GM18502 (cell line): ENCODE data around the gene NDUFS8.
"Not testable (repeated sequence)": the region's sequence is repeated elsewhere in the genome, so short reads cannot be mapped to it uniquely, and the experiment has no call there.

Experiments
- ATAC-seq: cut with Tn5 transposase; IDR thresholded peaks from one replicate; pipeline ENCODE4 v1.9.1; 2021; ENCODE audit warnings: mild to moderate bottlenecking; ENCODE audit not compliant: unreplicated experiment, poor library complexity

Gene NDUFS8

GRCh38 chr11:68030318-68031143, at the start of gene NDUFS8:
Gene NDUFS8, plus strand, starts transcription at chr11:68030681. Its CDS starts 1,471 bp downstream, at chr11:68032152.
- peak; percentile 96 for ATAC-seq

DNA sequence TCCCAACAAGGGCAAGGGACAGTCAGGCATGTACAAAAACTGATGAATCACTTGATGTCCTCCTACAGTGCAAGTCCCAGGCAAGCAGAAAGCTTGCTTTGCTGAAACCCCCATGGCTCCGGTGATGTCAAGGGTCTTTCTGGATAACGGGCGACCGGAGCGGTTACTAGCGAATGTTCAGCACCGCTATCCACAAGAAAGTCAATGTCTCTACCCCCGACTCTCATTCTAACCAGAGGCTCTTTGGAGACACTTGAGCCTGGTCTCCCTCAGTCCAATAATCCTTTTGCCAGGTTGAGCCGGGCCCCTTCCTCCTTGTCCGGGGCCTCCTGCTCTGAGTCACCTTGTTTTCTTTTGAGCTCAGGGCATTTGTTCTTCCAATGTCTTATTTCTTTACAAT, 49.3 kb upstream of the NDUFS8 start:
- not testable (repeated sequence) for ATAC-seq

- ATAC-seq = not testable (repeated sequence)
Measured at GRCh38 chr11:67982255-67982857, 48.1 kb upstream of the NDUFS8 start.

GRCh38 chr11:67983951-67984350, 46.5 kb upstream of the NDUFS8 start:
- ATAC-seq = no peak

GRCh38 chr11:67985302-67985701, 45.2 kb upstream of the NDUFS8 start:
- not testable (repeated sequence) for ATAC-seq

GRCh38 chr11:67990546-67991346, 39.7 kb upstream of the NDUFS8 start:
- ATAC-seq = not testable (repeated sequence)

- not testable (repeated sequence) for ATAC-seq
Measured at GRCh38 chr11:67991347-67992121, 38.9 kb upstream of the NDUFS8 start.

GRCh38 chr11:67993821-67994220, 36.7 kb upstream of the NDUFS8 start:
- not testable (repeated sequence) for ATAC-seq

DNA sequence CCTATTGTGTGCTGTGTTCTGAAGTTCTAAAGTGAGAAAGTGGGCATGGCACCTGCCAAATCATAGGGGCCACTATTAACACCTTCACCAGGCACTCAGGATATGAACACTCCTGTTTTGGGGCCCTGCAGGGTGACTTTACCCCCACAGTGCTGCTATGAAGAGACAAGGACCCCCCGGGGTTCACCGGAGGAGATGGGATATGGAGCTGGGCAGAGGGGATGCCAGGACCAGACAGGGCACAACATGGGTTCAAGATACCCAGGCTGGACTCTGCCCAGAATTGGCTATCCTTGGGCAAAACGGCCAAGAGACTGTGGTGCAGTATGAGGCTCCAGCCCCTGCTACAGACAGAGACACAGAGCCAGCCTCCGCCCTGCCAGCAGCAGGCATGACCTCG, 36.1 kb upstream of the NDUFS8 start:
- not testable (repeated sequence) for ATAC-seq

GRCh38 chr11:67995129-67995528, 35.4 kb upstream of the NDUFS8 start:
- not testable (repeated sequence) for ATAC-seq

- ATAC-seq = not testable (repeated sequence)
Measured at GRCh38 chr11:67995579-67995978, 34.9 kb upstream of the NDUFS8 start.

DNA sequence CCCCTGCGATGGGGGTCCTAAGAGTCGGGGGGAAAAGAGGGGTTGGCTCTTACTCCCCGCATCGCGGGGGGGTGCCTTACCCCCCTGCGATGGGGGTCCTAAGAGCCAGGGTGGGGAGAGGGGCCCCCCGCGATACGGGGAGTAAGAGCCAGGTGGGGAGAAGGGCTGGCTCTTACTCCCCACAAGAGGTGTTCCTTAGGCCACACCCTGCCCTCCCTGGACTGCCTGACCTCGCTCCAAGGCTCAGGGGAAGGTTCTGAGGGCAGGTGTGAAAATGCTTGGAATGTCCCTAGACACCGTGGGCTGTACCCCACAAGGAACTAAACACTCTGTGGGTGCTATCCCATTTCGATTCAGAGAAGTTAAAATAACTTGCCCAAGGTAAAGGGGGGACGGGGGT, 34.4 kb upstream of the NDUFS8 start:
- ATAC-seq = no peak

DNA sequence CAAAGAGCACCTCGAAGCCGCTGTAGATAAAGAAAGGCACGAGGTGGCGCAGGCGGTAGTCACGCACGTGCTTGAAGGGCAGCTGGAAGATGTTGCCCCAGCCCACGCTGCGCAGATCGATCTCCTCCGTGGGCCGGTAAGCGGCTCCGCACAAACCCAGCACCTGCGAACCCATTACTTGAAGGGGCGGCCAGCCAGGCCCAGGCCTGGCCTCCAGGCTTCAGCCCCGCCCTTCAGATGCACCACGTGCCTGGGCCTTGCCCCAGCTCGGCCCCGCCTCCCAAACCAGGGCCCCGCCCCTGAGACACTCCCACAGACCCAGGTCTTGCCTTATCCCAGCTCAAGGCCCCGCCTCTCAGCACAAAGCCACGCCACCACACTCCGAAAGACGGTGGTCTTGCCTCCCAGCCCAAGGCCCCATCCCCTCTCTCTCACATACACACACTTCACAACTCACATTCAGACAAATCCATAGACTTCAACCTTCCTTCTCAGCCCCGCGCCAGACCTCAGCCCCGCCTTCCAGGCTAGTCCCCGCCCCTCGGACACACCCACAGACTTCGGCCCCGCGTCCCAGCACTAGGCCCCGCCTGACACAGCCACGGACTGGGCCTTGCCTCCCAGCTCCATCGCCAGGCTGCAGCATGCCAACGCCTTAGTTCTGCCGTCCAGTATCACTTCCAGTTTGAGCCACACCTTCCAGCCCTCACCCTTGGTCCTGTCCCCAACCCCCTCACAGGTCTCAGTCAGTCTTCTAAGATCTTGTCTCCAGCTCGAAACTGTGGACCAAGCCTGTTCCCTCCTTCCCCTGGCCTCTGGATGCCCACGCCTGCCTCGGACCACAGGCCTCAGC, 33.6 kb upstream of the NDUFS8 start:
- ATAC-seq = no peak

- ATAC-seq = no peak
Measured at GRCh38 chr11:67997475-67997921, 33.0 kb upstream of the NDUFS8 start.

DNA sequence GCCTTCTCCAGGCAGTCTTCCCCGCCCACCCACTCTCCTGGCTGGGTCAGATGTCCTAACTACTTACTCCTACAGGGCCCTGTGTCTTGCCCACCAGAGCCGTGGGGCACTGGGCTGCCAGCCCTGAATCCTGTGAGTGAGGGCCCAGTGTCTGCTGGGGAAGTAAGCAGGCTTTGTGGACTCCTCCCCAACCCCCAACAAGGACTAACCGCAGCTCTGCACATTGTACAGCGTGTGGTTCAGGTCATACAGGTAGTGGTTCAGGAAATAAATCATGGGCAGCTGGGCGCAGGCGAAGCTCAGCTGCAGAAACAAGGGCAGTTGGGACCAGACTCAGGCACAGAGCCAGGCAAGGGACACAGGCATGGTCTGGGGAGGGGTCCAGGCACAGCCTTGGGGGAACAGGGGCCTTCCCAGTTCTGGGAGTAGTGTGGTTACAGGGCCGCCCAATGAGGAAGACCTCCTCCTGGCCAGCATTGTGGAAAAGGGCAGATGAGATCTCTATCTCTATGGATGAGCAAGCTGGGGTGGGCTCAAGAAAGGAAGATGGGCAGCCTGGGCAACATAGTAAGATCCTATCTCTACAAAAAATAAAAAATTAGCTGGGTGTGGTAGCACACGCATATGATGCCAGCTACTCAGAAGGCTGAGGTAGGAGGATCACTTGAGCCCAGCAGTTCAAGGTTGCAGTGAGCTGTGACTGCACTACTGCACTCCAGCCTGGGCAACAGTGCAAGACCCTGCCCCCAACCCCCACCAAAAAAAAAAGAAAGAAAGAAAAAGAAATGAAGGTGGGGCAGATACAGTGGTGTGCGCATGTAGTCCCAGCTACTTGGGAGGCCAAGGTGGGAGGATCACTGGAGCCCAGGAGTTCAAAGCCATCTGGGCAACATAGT, 32.1 kb upstream of the NDUFS8 start:
- ATAC-seq = no peak

GRCh38 chr11:67999201-67999629, 31.3 kb upstream of the NDUFS8 start:
- ATAC-seq = no peak

- no peak for ATAC-seq
Measured at GRCh38 chr11:67999704-68000103, 30.8 kb upstream of the NDUFS8 start.

- peak; percentile 25 for ATAC-seq
Measured at GRCh38 chr11:68002575-68002937, 27.9 kb upstream of the NDUFS8 start.
